GM12891 (cell line): ENCODE results near the gene ST6GALNAC3.
A peak's percentile ranks its signal among the peaks of the same experiment; 100 is the strongest.

Source experiments
- DNase-seq: peaks from one replicate; pipeline ENCODE4 v3.0.0; 2011; ENCODE audit warnings: low spot score; ENCODE audit not compliant: insufficient read length
- FAIRE-seq: peaks from 2 replicates; lab custom pipeline; 2011; peaks lifted over from hg19 to GRCh38; lab: Jason Lieb, UNC
- PAX5 ChIP-seq: IDR thresholded peaks from 2 replicates; pipeline ENCODE4 v1.6.1; 2011; ENCODE audit warnings: low read length, moderate library complexity, mild to moderate bottlenecking; ENCODE audit not compliant: insufficient read depth, severe bottlenecking
- POLR2A ChIP-seq: IDR thresholded peaks from 2 replicates; pipeline ENCODE4 v1.6.1; 2011; ENCODE audit warnings: low read depth, low read length, control low read depth
- POLR2AphosphoS5 ChIP-seq: IDR thresholded peaks from 2 replicates; pipeline ENCODE4 v1.6.1; 2011; ENCODE audit warnings: low read depth, low read length, control low read depth
- POU2F2 ChIP-seq: IDR thresholded peaks from 2 replicates; pipeline ENCODE4 v1.6.1; 2011; ENCODE audit warnings: low read depth, mild to moderate bottlenecking, control low read depth, low read length, moderate library complexity
- SPI1 ChIP-seq: IDR thresholded peaks from 2 replicates; pipeline ENCODE4 v1.6.1; 2011; ENCODE audit warnings: low read depth, low read length, control low read depth
- TAF1 ChIP-seq: IDR thresholded peaks from 2 replicates; pipeline ENCODE4 v1.6.1; 2011; ENCODE audit warnings: low read depth, low read length, control low read depth

ST6GALNAC3 gene

GRCh38 chr1:76179219-76179698 is 104.7 kb downstream of the ST6GALNAC3 start:
- FAIRE-seq (no peak), DNase-seq (no peak)
- TF ChIP-seq POU2F2, result no peak
- no peak for TF ChIP-seq PAX5
- no peak for TF ChIP-seq POLR2AphosphoS5
- TF ChIP-seq SPI1, result no peak
- TF ChIP-seq POLR2A, result no peak
- TF ChIP-seq TAF1, result no peak

GRCh38 chr1:76185207-76185606 is 110.7 kb downstream of the ST6GALNAC3 start:
- no peak for FAIRE-seq
- DNase-seq, result no peak
- TF ChIP-seq TAF1, result no peak
- no peak for TF ChIP-seq SPI1
- no peak for TF ChIP-seq POLR2A
- TF ChIP-seq PAX5, result no peak
- TF ChIP-seq POLR2AphosphoS5, result no peak
- TF ChIP-seq POU2F2, result no peak

- DNase-seq (no peak), FAIRE-seq (no peak)
- TF ChIP-seq SPI1 (no peak), TAF1 (no peak), PAX5 (no peak), POLR2A (no peak), POU2F2 (no peak), POLR2AphosphoS5 (no peak)
Observed at GRCh38 chr1:76186554-76187170, 112.1 kb downstream of the ST6GALNAC3 start.

GRCh38 chr1:76187436-76187835 is 112.9 kb downstream of the ST6GALNAC3 start:
- FAIRE-seq, result no peak
- TF ChIP-seq POLR2AphosphoS5 (no peak), TAF1 (no peak), POU2F2 (no peak), PAX5 (no peak), SPI1 (no peak), POLR2A (no peak)
- no peak for DNase-seq

DNA sequence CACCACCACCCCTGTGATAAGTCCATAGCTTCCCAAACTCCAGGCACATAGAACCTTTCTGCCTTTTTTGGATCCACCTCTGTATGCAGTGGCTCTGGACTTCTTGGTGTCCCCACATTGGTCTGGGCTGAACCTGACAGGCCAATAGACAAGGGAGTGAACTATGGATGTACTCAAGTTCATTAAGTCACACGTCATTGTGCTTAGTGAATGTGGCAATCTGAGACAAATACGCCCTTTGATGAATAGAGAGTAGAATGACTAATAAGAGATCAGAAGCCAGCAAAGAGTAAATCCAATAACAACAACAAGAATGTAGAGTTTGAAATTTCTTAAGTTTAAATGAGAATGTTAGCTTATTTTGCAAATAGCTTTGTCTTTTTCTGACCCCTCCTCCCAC is 114.8 kb downstream of the ST6GALNAC3 start:
- TF ChIP-seq PAX5 (no peak), TAF1 (no peak), SPI1 (no peak), POLR2A (no peak), POLR2AphosphoS5 (no peak), POU2F2 (no peak)
- no peak for FAIRE-seq

GRCh38 chr1:76190749-76191424 is 116.3 kb downstream of the ST6GALNAC3 start:
- FAIRE-seq (no peak), DNase-seq (no peak)
- TF ChIP-seq POLR2AphosphoS5, result no peak
- TF ChIP-seq SPI1, result peak; percentile 83

More for the DNA sequence above, 114.8 kb downstream of the ST6GALNAC3 start:
- no peak for DNase-seq

GRCh38 chr1:76191561-76191960 is 117.0 kb downstream of the ST6GALNAC3 start:
- TF ChIP-seq PAX5, result no peak
- no peak for TF ChIP-seq SPI1
- no peak for TF ChIP-seq TAF1
- DNase-seq, result no peak
- no peak for FAIRE-seq

DNA sequence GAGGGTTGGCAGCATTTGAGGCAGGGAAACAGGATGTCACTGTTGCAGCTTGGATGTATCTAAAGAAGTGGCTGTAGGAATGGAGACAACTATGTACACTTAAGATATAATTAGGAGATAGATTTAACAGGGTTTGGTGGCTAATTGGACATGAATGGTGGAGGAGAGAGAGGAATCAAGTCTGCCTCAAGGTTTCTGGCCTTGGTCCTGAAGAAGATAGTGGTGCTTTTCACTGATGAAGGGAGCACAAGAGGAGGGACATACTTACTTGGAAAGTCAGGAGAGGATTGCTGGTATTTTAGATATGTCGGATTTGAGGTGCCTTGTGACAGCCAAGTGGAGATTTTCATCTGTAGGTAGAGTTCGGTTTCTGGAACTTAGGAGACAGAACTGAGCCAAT is 123.9 kb downstream of the ST6GALNAC3 start:
- TF ChIP-seq SPI1 (no peak), POU2F2 (no peak), TAF1 (no peak), POLR2AphosphoS5 (no peak), POLR2A (no peak), PAX5 (no peak)
- DNase-seq, result no peak
- FAIRE-seq, result no peak

DNA sequence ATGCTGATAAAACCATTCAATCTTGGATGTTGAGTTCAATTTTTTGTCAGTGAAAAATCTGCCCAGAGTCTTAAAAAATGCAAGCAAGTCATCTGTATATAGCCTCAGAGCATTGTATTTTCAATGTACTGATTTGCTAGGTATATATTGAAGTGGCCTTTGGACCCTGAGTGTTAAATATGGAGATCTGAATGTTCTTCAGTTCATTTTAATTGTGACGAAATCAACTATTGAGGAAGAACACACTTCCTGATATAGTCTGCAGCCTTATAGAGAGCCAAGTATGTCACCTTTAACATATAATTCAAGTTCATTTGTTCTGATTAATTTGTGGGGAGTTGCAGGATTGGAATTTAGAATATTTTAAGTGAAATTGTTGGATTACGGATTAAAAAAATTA is 128.1 kb downstream of the ST6GALNAC3 start:
- DNase-seq (no peak), FAIRE-seq (no peak)
- no peak for TF ChIP-seq POLR2AphosphoS5
- TF ChIP-seq PAX5, result no peak
- no peak for TF ChIP-seq POLR2A
- no peak for TF ChIP-seq SPI1
- TF ChIP-seq POU2F2, result no peak

- TF ChIP-seq POLR2AphosphoS5 (no peak), SPI1 (no peak), POU2F2 (no peak), POLR2A (no peak), PAX5 (no peak), TAF1 (no peak)
- FAIRE-seq, result no peak
- no peak for DNase-seq
Observed at GRCh38 chr1:76203127-76203526, 128.6 kb downstream of the ST6GALNAC3 start.
